Activated CD4-positive, alpha-beta T cell treated with anti-CD3 and anti-CD28 coated beads, Interleukin-2, Interleukin-6, amounts not matched to agents 100 ng/mL and 50 ng/mL, durations not matched to agents 16 hours and 8 hours (primary cell): ENCODE measurements around the gene TXNL4A.

Experiments used
- DNase-seq: peaks from one replicate; pipeline ENCODE4 v3.0.0-alpha.2; 2020

The TXNL4A gene

DNA sequence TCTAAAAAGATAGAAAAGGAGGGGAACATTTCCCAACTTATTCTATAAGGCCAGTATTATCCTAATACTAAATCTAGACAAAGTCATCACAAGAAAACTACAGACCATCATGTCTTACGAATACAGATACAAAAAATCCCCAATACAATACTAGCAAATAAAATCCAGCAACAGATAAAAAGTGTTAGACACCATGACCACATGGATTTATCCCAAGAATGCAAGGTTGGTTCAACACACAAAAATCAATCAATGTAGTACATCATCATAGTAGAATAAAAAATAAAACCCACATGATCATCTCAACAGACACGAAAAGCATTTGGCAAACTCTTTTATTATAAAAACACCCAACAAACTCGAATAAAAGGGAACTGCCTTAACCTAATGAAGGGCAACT is 55.5 kb downstream of the TXNL4A start:
- no peak for DNase-seq

DNA sequence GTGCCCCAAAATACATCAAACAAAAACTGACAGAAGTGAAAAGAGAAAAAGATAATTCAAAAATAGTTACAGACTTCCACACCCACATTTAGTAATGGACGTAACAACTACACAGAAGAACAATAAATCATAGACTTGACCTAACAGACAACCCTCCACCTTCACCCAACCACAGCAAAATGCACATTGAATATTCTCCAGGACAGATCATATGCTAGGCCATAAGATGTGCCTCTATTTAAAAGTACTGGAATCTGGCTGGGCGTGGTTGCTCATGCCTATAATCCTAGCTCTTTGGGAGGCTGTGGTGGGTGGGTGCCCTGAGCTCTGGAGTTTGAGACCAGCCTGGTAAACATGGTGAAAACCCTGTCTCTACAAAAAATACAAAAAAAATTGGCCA is 56.9 kb downstream of the TXNL4A start:
- no peak for DNase-seq

DNA sequence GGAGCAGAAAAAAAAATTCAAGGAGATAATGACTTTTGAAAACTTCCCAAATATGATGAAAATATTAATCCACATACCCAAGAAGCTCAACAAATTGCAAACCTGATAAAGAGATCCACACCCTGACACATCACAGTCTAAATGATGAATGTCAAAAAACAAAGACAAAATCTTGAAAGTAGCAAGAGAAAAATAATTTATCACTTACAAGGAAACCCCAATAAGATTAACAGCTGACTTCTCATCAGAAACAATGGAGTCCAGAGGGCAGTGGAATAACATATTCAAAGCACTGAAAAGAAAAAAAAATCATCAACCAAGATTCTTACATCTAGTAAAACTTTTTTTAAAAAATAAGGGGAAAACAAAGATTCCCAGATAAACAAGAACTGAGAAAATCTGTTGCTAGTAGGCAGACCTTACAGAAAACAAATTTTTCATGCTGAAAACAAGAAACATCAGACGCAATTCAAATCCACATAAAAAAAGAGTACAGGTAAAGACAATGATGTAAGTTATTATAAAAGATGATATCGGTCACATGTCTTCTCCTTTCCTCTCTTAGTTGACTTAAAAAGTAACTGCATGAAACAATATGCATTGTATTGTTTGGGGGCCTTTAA is 58.2 kb downstream of the TXNL4A start:
- DNase-seq, result no peak

DNA sequence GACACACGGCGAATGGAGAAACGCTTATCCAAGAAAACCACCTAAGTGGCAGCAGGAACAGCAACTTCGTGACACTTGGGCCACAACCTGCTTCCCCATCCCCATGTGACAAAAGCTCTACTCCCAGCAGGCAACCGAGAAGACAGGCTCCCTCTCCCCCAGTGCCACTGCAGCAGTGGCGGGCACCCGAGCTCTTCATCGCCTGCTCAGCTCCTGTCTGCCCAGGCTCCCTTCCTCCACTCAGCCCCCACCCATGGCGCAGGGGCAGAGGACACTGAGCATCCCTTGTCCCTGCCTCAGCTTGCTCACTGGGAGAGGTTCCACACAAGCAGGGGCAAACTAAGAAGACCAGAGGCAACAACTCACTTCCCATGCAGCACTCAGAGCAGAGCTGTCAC is 59.8 kb downstream of the TXNL4A start:
- DNase-seq, result no peak

DNA sequence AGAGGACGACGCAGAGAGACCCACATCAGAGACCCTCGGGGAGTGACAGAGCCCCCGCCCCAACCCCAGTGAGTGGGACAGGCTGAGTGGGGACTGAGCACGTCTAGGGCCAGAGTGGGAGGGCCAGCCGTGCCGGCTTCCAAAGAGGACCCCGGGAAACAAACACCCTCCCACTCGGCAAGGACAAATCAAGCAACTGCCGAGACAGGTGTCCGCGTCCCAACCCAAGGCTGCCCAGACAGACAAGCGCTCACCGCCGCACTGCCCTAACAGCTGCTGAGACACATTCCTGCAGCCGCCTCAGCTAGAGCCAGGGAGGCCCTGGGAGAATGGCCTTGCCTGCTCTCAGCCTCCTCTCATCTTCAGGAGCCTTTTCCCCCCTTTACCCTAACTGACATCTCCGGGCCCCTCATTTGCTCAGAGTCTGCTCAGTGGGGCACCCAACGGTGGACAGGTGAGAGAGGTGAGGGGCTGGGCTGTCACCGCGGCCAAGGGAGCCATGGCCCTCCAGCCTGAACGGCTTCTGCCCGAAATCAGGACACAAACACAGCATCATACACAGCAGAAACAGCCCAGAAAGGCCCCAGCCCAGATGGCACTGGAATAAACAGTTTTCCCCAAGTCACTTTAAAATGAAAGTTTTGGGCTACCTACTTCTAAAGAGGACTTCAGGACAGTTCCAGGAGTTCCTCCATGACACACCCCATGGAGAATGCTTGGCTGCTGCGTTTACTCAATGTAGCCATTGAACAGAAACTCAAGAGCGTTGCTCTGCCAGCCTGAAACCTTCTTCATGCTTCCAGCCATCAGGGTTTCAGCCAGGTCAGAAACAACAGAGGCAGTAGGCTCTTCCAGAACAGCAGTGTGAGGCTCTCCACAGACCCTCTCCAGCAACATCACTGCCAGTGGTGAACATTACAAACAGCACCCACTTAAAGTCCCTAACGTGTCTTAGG is 60.5 kb downstream of the TXNL4A start:
- DNase-seq, result no peak

DNA sequence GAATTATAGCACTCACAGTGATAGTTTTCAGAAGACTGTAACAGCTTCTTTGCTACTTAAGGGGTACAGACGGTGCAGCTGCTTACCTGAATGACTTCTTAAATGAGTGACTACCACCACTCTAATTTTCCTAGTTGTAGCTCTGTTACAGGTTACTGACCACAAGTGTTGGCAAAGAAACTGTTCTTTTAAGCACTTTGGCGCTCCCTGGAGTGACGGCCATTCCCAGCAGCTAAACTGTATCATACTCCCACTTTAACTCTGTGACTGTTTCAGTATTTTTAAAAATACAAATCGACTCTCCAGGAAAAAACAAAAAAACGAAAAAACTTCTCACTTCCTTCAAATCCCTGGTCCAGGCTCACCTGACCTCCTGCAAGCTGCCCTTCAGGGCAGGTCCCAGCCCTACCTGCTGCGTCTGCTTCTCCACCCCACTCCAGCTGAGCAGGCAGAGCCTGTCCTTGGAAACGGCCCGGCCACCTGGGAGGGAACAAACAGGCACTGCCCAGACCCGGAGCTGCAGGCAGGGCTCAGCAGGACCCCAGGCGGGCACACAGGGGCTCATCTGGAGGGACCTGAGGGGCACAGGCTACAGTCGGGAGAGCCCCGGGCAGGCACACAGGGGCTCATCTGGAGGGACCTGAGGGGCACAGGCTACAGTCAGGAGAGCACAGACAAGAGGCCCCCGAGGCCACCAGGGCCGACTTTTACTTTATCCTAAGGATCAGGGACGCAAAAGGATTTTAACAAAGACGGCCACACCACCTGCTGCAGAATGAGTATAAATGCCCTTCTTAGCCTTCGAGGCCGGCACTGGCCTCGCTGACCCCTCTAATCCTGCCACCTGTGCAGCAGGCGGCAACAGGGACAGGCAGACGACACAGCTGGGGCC is 61.4 kb downstream of the TXNL4A start:
- no peak for DNase-seq

DNA sequence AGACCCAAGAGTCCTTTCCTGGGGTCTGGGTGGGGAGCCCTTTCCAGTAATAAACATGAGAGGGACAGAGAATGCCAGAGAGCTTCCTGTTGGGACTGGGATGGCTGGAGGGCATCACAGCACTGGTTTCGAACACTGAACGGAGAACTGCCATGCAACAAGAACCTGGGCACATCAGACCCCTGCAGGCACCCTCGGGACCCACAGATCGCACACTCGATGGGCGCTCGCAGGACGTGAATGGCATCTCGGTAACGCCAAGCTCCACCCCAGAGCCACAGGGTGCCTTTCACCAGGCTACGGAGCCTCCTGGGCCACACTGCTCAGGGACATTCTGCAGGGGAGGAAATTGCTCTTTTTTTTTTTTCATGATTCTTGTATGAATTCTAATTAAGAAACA is 62.1 kb downstream of the TXNL4A start:
- no peak for DNase-seq

DNA sequence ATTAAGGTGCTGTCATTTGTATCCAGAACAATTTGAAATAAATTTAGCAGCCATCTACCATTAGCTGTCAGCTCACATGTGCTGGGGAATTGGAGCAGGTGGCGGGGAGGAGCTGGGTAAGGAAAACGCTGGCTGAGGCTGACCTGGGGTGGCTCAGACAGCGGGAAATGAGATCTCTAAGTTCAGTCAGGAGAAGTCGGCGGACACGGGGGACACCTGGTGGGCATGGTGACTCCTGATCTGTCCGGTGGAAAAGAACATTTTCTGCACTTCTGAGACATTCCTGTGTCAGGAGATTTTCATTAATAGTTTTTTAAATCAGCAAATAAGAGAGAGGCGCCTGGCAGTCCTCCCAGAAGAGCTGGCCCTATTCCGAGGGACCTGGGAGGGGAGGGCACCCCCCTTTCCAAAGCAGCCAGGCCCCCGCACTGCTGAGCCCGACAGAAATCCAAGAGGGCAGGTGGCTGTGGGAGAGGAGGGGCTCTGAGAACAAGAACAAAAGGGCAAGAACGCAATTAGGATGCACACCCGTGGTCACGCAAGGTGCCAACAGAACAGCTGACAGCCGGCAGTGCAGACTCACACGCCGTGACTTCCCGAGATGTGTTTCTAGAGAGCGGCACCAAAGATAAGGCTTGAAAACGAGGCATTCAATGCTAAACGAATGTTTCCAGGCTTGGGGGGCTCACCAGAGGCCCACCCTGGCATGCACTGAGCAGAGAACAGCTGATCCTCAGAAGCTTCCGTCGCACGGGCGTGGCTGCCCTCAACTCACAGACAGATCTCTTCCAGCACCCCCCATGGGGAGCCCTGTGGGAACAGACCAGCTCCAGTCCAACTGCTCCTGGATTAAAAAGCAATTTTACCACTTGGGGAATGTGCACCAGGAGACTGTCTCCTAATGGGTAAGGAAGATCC is 63.3 kb downstream of the TXNL4A start:
- no peak for DNase-seq

DNA sequence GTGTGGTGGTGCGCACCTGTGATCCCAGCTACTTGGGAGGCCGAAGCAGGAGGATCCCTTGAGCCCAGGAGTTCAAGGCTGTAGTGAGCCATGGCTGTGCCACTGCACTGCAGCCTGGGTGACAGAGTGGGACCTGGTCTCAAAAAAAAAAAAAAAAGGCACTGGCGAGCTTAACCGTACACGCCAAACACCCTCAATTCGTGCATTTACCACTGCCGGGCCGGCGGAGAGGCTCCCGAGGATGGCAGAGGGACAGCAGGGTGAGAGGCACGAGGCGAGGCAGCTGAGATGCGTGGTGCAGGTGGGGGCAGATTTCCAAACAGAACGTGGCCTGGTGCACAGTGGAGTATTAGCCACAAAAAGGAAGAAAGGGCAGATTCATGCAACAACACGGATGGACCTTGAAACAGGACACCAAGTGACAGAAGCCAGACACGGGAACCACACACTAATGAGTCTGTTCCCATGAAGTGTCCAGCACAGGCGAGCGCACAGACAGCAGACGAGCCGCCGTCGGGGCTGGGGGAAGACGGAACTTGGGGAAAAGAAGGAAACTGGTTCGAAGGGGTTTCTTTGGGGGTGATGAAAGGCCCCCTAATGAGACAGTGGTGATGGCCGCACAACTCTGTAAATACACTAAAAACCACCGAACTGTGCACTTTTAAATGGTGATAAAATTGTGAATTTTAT is 64.3 kb downstream of the TXNL4A start:
- DNase-seq, result no peak

DNA sequence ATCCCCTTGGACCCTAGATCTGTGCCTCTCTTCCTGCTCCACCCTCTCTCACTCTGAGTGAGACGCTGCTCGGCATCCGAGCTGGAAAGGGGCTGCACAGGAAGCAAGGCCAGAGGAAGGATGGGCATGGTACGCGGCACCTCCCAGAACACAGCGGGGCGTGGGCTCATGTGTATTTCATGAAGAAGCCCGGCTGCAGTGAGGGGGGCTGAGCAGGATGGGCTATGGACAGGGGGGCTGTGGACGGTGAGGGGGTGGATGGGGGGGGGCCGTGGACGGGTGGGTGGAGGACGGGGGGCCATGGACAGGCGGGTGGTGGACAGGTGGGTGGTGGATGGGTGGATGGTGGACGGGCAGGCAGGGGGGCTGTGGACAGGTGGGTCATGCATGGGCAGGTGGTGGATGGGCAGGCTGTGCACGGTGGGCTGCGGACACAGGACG is 65.4 kb downstream of the TXNL4A start:
- no peak for DNase-seq

DNA sequence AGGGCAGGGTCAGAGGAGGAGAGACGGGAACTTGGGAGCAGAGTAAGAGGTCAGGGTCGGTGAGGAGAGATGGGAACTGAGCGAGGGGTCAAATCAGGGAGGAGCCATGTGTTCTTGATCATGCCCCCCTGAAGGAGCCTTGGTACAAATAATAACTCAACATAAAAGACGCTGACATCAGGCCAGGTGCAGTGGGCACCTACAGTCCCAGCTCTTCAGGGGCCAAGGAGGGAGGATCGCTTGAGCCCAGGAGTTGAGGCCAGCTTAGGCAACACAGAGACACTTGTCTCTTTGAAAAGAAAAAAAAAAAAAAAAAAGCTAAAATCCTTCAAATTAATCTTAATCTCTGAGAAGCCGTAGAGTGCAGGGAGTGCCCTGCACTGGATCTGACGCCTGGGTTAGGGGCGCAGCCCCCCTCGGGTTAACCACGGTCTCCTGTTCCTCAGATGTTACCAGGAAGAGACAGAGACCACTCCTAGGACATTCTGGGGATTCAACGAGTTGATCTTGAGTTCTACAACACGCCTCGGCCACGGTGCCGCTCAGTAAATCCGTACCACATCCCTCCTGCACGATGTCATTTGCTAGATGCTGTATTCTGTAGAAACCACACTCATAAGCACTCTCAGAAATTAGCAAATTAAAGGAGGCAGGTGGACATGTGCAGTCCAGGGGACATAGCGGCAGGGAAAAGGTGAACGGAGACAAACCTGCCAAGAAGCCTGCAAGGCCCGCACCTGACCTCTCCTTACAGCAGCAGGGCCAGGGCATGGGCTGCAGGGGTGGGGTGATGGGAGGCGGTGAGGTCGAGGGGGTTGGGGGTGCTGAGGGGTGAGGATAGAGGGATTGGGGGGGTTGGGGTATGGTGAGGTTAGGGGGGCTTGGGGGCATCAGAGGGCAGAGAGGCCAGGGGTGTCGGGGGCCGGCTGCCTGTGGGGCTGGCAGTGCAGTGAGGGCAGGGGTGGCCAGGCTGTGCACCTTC is 66.1 kb downstream of the TXNL4A start:
- no peak for DNase-seq
